ENCODE results near the gene TMC4. TPM values are rescaled to one million over a fixed set of nuclear protein-coding genes. Genes with fewer than 3 reads are reported as not detected.

Gene TMC4
- total RNA-seq, 1 experiment from 2014 or later, result 13.4 TPM

- H3K4me3 ChIP-seq (ENCODE audit: low read length), result peak overlapping the region; percentile 74
- H3F3A ChIP-seq (ENCODE audit: low read length, unreplicated experiment), result no peaks in the 10 kb centered on the region
- H3K27me3 ChIP-seq (ENCODE audit: low read length), result no peaks in the 10 kb centered on the region
- no TSS peak for BruUV-seq (replicated peaks)
- H3K9me2 ChIP-seq (replicated peaks; ENCODE audit: low read length), result no peaks in the 10 kb centered on the region
- H3K9me3 ChIP-seq (ENCODE audit: low read length), result no peaks in the 10 kb centered on the region
- DNase-seq, result peak; percentile 100
- peaks cover 19% of the 10 kb centered on the region for H3K4me1 ChIP-seq (ENCODE audit: insufficient read depth, low read length)
- CTCF ChIA-PET, result interaction anchor here (0.5 to 1.6 kb wide), 6 partner anchors 13 to 53 kb away, joined by 3 to 11 read pairs (median 6); partner anchors contain the start of genes CNOT3 and TMC4
- peaks cover 21% of the 10 kb centered on the region; the same call in 1 of the 2 replicates for H3K36me3 ChIP-seq (ENCODE audit: low read depth, low read length)
- H2AFZ ChIP-seq (ENCODE audit: low read length), result peak overlapping the region; percentile 93
- no peaks in the 10 kb centered on the region for H4K20me1 ChIP-seq (ENCODE audit: low read length)
- peaks cover 51% of the 10 kb centered on the region for H3K79me2 ChIP-seq (ENCODE audit: low read length)
- intact Hi-C loops (cut with micrococcal nuclease), result loop anchor here (1.0 to 2.0 kb wide), 5 partner anchors 10 to 53 kb away; partner anchors contain the start of genes CNOT3, LENG1, RPS9 and TMC4
- H3K27ac ChIP-seq (ENCODE audit: low read length), result peak overlapping the region; percentile 89
- peak overlapping the region; percentile 91 for H3K9ac ChIP-seq (ENCODE audit: low read length)
- peak; percentile 58 for ATAC-seq
- peak overlapping the region; percentile 98 for H3K4me2 ChIP-seq (ENCODE audit: low read length)
- POLR2A ChIA-PET (ENCODE audit: unreplicated experiment), result interaction anchor here (0.5 to 3.5 kb wide), 18 partner anchors 10 to 1931 kb away, joined by 3 to 22 read pairs (median 4); partner anchors contain the start of genes CNOT3, EPS8L1, LENG1 and LENG8
- TF ChIP-seq EZH2 (IDR thresholded peaks at IDR 0.05; ENCODE audit: low read length, unreplicated experiment), result no peak
- no peak for TF ChIP-seq CTCF (conservative IDR thresholded peaks at IDR 0.05; ENCODE audit: low read depth, low read length)
- no peak for TF ChIP-seq EZH2phosphoT487 (IDR thresholded peaks at IDR 0.05; ENCODE audit: borderline replicate concordance, low read length)
These were observed 17.0 kb upstream of the TMC4 start for GRCh38 chr19:54189735-54190502.

GRCh38 chr19:54189145-54189734 lies 16.3 kb upstream of the TMC4 start, which contains the start of gene MBOAT7:
Gene MBOAT7 (minus strand): TSS chr19:54189580. CDS start chr19:54188508, 1,072 bp downstream.
- ATAC-seq (peak; percentile 13), DNase-seq (no peak)
- CTCF ChIA-PET, result interaction anchor here (0.7 to 1.6 kb wide), 6 partner anchors 14 to 53 kb away, joined by 3 to 11 read pairs (median 5); partner anchors contain the start of genes CNOT3 and TMC4
- Histone ChIP-seq H4K20me1 (ENCODE audit: low read length) (no peaks in the 10 kb centered on the region), H3K27ac (ENCODE audit: low read length) (peak within 1 kb of the TSS; percentile 89), H2AFZ (ENCODE audit: low read length) (peak within 1 kb of the TSS; percentile 93), H3K9ac (ENCODE audit: low read length) (peak within 1 kb of the TSS; percentile 91), H3K4me3 (ENCODE audit: low read length) (peak within 1 kb of the TSS; percentile 74), H3F3A (ENCODE audit: low read length, unreplicated experiment) (no peaks in the 10 kb centered on the region), H3K36me3 (ENCODE audit: low read depth, low read length) (peaks cover 22% of the 10 kb centered on the region; the same call in 1 of the 2 replicates), H3K4me1 (ENCODE audit: insufficient read depth, low read length) (peaks cover 19% of the 10 kb centered on the region), H3K9me2 (replicated peaks; ENCODE audit: low read length) (no peaks in the 10 kb centered on the region), H3K9me3 (ENCODE audit: low read length) (no peaks in the 10 kb centered on the region), H3K79me2 (ENCODE audit: low read length) (peaks cover 51% of the 10 kb centered on the region), H3K27me3 (ENCODE audit: low read length) (no peaks in the 10 kb centered on the region), H3K4me2 (ENCODE audit: low read length) (peak within 1 kb of the TSS; percentile 98)
- intact Hi-C loops (cut with micrococcal nuclease), result loop anchor here (1.0 to 2.0 kb wide), 2 partner anchors 16 to 52 kb away; partner anchors contain the start of genes CNOT3 and TMC4
- POLR2A ChIA-PET (ENCODE audit: unreplicated experiment), result interaction anchor here (0.5 to 3.5 kb wide), 17 partner anchors 11 to 1931 kb away, joined by 3 to 22 read pairs (median 5); partner anchors contain the start of genes CNOT3, EPS8L1, LENG1 and LENG8
- no TSS peak for BruUV-seq (replicated peaks)
- peak; percentile 49 for TF ChIP-seq CTCF (conservative IDR thresholded peaks at IDR 0.05; ENCODE audit: low read depth, low read length)
- TF ChIP-seq EZH2phosphoT487 (IDR thresholded peaks at IDR 0.05; ENCODE audit: borderline replicate concordance, low read length), result no peak

All from PC-3 (cell line).